ENCODE data around the gene DCP2. TPM values are rescaled to one million over a fixed set of nuclear protein-coding genes. Genes with fewer than 3 reads are reported as not detected.
A peak's percentile ranks its signal among the peaks of the same experiment; 100 is the strongest.

DCP2 gene
- polyA plus RNA-seq, 1 donor from 2014 or later = 26.2 TPM

GRCh38 chr5:113054899-113055298 is 78.3 kb downstream of the DCP2 start:
- Histone ChIP-seq H2AFZ (ENCODE audit: low read depth, low read length) (no peak overlapping the region), H3K27me3 (ENCODE audit: insufficient read depth, low read depth, low read length) (no peaks in the 10 kb centered on the region), H3K9me3 (ENCODE audit: low read length) (no peaks in the 10 kb centered on the region), H3K36me3 (ENCODE audit: insufficient read depth, low read length) (no peaks in the 10 kb centered on the region), H3K9me2 (ENCODE audit: insufficient read depth, low read length) (no peaks in the 10 kb centered on the region), H3K4me2 (ENCODE audit: low read length) (no peak overlapping the region), H3K27ac (ENCODE audit: low read length) (no peak overlapping the region), H3K9ac (ENCODE audit: low read length) (no peak overlapping the region), H3K79me2 (replicated peaks; ENCODE audit: insufficient read depth, low read length) (no peaks in the 10 kb centered on the region), H3F3A (ENCODE audit: insufficient read depth, low read length, poor library complexity, severe bottlenecking) (no peaks in the 10 kb centered on the region), H4K20me1 (ENCODE audit: insufficient read depth) (no peaks in the 10 kb centered on the region), H3K4me3 (ENCODE audit: low read length) (no peak overlapping the region)
- no peak for TF ChIP-seq TAF1 (IDR thresholded peaks at IDR 0.05; ENCODE audit: low read depth)
- no peak for TF ChIP-seq CTCF (IDR thresholded peaks at IDR 0.05; ENCODE audit: poor library complexity, severe bottlenecking)
- TF ChIP-seq RAD21 (conservative IDR thresholded peaks at IDR 0.05) = no peak
- TF ChIP-seq POLR2AphosphoS5 (IDR thresholded peaks at IDR 0.05) = no peak
- no peak for TF ChIP-seq MXI1 (conservative IDR thresholded peaks at IDR 0.05; ENCODE audit: poor library complexity, severe bottlenecking)
- no peak for TF ChIP-seq REST (IDR thresholded peaks at IDR 0.05; ENCODE audit: borderline replicate concordance)
- TF ChIP-seq EZH2 (IDR thresholded peaks at IDR 0.05; ENCODE audit: borderline replicate concordance, insufficient read depth, low read length, poor library complexity, severe bottlenecking) = no peak
- TF ChIP-seq SMC3 (conservative IDR thresholded peaks at IDR 0.05; ENCODE audit: poor library complexity) = no peak
- TF ChIP-seq EP300 (conservative IDR thresholded peaks at IDR 0.05; ENCODE audit: poor library complexity, severe bottlenecking) = no peak

- Histone ChIP-seq H4K20me1 (ENCODE audit: insufficient read depth) (no peaks in the 10 kb centered on the region), H3K9ac (ENCODE audit: low read length) (peak overlapping the region; percentile 22), H3K9me2 (ENCODE audit: insufficient read depth, low read length) (no peaks in the 10 kb centered on the region), H3K4me2 (ENCODE audit: low read length) (no peak overlapping the region), H3K9me3 (ENCODE audit: low read length) (no peaks in the 10 kb centered on the region), H3K27me3 (ENCODE audit: insufficient read depth, low read depth, low read length) (no peaks in the 10 kb centered on the region), H3K79me2 (replicated peaks; ENCODE audit: insufficient read depth, low read length) (no peaks in the 10 kb centered on the region), H3F3A (ENCODE audit: insufficient read depth, low read length, poor library complexity, severe bottlenecking) (no peaks in the 10 kb centered on the region), H3K4me3 (ENCODE audit: low read length) (no peak overlapping the region), H2AFZ (ENCODE audit: low read depth, low read length) (peak overlapping the region; percentile 15), H3K27ac (ENCODE audit: low read length) (peak overlapping the region; percentile 96), H3K36me3 (ENCODE audit: insufficient read depth, low read length) (no peaks in the 10 kb centered on the region)
- TF ChIP-seq EP300 (conservative IDR thresholded peaks at IDR 0.05; ENCODE audit: poor library complexity, severe bottlenecking) = no peak
- no peak for TF ChIP-seq SMC3 (conservative IDR thresholded peaks at IDR 0.05; ENCODE audit: poor library complexity)
- TF ChIP-seq TAF1 (IDR thresholded peaks at IDR 0.05; ENCODE audit: low read depth) = no peak
- no peak for TF ChIP-seq CTCF (IDR thresholded peaks at IDR 0.05; ENCODE audit: poor library complexity, severe bottlenecking)
- TF ChIP-seq REST (IDR thresholded peaks at IDR 0.05; ENCODE audit: borderline replicate concordance) = no peak
- no peak for TF ChIP-seq MXI1 (conservative IDR thresholded peaks at IDR 0.05; ENCODE audit: poor library complexity, severe bottlenecking)
- TF ChIP-seq POLR2AphosphoS5 (IDR thresholded peaks at IDR 0.05) = no peak
- no peak for TF ChIP-seq RAD21 (conservative IDR thresholded peaks at IDR 0.05)
- TF ChIP-seq EZH2 (IDR thresholded peaks at IDR 0.05; ENCODE audit: borderline replicate concordance, insufficient read depth, low read length, poor library complexity, severe bottlenecking) = no peak
Observed at GRCh38 chr5:113056988-113057387, 80.4 kb downstream of the DCP2 start.

Data from neural cell (in vitro differentiated cells).